KOPT-K1 (cell line): Measurements from ENCODE around the gene SPO11.

ENCODE experiments used
- H3K27ac ChIP-seq: fragments of 200-600 bp; sonication (generic); 2 replicates; pipeline ENCODE4 v1.5.1; 2016; ENCODE audit warnings: antibody characterized with exemption, mild to moderate bottlenecking, low read depth, low read length; ENCODE audit not compliant: poor library complexity, severe bottlenecking
- H3K36me3 ChIP-seq: fragments of 200-600 bp; sonication (generic); 2 replicates; pipeline ENCODE4 v1.5.1; 2017; ENCODE audit warnings: antibody characterized with exemption, mild to moderate bottlenecking, low read length, moderate library complexity; ENCODE audit not compliant: insufficient read depth
- H3K9me3 ChIP-seq: fragments of 200-600 bp; sonication (generic); 2 replicates; pipeline ENCODE4 v1.5.1; 2017; ENCODE audit warnings: antibody characterized with exemption, low read length, mild to moderate bottlenecking; ENCODE audit not compliant: insufficient read depth, poor library complexity, severe bottlenecking

The SPO11 gene

GRCh38 chr20:57294550-57294949 is 35.1 kb upstream of the SPO11 start:
- Histone ChIP-seq H3K27ac (no peak overlapping the region), H3K36me3 (no peaks in the 10 kb centered on the region), H3K9me3 (no peaks in the 10 kb centered on the region)

- Histone ChIP-seq H3K27ac (no peak overlapping the region), H3K9me3 (no peaks in the 10 kb centered on the region), H3K36me3 (no peaks in the 10 kb centered on the region)
These were observed 31.1 kb upstream of the SPO11 start for GRCh38 chr20:57298457-57298856.

DNA sequence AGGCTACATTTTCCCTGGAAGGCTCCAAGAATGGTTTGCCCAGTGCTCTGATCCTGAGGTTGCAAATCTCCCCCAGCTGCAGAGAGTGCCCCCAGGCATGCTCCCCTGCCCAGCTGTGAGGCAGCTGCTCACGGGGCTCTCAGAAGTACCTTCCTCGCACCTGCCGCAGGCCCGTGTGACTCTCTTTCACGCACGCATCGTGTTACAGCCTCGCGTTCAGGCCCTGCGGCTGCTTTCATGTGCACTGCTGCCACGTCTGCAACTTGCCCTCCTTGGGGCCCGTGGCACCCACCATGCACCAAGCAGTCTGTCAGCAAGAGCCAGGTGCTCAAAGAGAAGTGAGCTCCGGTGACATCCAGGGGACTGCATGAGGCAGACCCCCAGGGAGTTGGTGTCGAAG is 28.6 kb upstream of the SPO11 start:
- Histone ChIP-seq H3K36me3 (no peaks in the 10 kb centered on the region), H3K9me3 (no peaks in the 10 kb centered on the region), H3K27ac (no peak overlapping the region)

DNA sequence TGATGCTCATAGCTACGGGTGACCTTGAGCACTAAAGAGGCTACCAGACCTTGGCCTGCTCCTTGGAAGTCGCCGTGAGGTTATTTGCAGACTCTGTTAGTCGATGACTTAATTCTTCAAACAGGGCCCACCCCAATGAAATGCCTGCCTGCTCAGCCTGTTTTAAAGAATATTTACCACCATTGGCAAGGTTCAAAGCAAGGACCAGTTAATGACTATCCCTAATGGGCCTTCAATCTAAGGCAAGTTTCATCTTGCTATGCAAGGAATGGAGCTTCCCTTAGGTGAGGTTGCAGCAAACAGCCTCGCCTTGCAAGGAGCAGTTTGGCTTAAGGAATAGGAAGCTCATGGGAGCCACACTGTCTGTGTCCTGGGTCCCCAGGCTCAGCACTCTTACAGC is 22.9 kb upstream of the SPO11 start:
- Histone ChIP-seq H3K36me3 (no peaks in the 10 kb centered on the region), H3K9me3 (no peaks in the 10 kb centered on the region), H3K27ac (no peak overlapping the region)

- H3K36me3 ChIP-seq, result no peaks in the 10 kb centered on the region
- no peaks in the 10 kb centered on the region for H3K9me3 ChIP-seq
- no peak overlapping the region for H3K27ac ChIP-seq
These were observed 20.9 kb upstream of the SPO11 start for GRCh38 chr20:57308451-57309271.

DNA sequence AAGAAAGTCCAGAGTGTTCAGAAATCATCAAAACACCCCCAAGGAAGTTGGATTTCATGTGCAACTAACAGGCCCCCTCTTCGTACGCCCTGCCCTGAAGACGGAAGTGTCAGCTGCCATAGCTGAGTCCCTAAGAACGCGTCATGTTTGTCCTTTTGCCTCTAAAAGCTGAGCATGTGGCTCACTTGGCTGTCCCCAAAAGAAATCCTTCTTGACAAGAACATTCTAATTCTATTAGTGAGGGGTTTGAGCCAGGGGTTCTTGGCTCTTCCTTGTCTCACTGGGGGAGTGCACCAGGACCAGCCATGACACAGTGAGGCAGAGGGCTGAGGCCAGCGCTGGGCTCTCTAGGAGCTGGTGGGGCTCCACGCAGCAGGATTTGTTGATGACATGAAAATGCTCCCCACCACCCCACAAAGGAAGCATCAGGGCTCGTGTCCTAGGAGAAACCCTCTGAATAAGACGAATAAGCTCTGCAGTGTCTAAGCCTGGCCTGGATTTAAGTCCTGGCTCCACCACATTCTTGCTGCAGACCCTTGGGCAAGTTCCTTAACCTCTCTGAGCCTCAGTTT is 20.0 kb upstream of the SPO11 start:
- H3K27ac ChIP-seq, result no peak overlapping the region

DNA sequence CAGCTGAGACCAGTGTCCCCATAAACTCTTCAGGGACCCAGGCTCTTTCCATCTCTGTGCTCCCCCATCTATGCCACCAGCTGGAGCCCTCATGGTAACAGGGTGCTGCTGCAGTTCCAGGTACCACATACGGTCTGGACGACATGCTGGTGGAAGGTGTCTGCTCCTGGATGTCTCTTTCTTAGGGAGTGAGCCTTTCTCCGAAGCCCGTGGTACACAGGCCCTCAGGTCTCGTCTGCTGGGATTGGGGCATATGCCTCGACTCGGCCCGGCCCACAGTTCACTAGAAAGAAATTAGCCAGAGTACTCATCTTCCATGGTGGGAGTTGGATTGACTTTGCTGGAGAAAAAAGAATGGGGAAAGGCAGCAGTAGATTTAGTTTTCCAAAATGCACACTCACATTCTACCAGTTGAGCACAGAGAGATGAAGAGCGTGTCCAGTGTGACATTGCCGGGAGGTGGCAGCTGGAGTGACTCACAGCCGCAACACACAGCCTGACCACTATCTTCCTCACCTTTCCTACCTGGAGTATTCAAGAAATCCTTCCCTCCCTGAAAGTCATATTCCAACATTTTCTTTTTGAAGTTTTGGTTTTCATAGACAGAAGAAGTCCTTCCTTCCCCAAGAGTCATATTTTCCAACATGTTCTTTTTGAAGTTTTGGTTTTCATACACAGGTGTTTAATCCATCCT is 18.6 kb upstream of the SPO11 start:
- no peaks in the 10 kb centered on the region for H3K9me3 ChIP-seq
- no peak overlapping the region for H3K27ac ChIP-seq
- no peaks in the 10 kb centered on the region for H3K36me3 ChIP-seq

More for the DNA sequence above, 20.0 kb upstream of the SPO11 start:
- Histone ChIP-seq H3K36me3 (no peaks in the 10 kb centered on the region), H3K9me3 (no peaks in the 10 kb centered on the region)

DNA sequence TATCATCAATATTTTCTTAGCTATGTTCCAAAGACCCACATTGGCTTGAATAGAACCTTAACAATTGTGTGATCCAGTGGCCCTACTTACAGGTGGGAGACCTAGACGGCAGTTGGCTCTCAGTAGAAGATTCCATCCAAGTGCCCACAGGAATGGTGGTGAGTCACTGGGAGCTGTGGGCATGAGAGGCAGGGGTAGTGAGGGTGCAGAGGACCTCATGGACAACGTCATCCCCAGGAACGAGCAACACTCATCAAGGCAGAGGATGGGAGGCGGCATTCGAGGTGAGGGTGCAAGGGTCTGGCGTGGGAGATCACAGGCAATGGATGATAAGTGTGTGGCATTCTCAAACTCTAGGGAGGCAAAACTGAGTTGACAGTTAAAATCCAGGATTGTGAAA is 17.5 kb upstream of the SPO11 start:
- H3K36me3 ChIP-seq, result no peaks in the 10 kb centered on the region
- H3K9me3 ChIP-seq, result no peaks in the 10 kb centered on the region
- H3K27ac ChIP-seq, result no peak overlapping the region

DNA sequence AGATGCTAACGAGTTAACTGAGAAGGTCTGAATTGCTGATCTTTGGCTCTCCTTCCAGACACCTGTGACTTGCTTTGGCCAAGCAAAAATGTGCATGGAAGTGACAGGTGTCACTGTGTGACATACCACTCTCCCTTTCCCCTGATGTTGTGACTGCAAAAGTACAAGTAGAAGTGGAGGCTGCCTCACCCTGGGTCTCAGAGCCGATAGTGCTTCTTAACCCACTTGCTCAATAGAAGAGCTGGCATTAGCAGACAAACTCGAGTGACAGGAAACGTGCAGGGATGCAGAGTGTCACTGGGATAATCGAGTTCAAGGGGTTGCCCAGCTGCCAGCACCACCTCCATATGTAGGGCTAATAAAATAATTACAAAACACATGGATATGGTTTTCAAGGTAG is 16.4 kb upstream of the SPO11 start:
- no peaks in the 10 kb centered on the region for H3K36me3 ChIP-seq
- H3K27ac ChIP-seq, result no peak overlapping the region
- no peaks in the 10 kb centered on the region for H3K9me3 ChIP-seq

GRCh38 chr20:57313951-57314350 is 15.7 kb upstream of the SPO11 start:
- H3K27ac ChIP-seq, result no peak overlapping the region
- no peaks in the 10 kb centered on the region for H3K9me3 ChIP-seq
- no peaks in the 10 kb centered on the region for H3K36me3 ChIP-seq

- Histone ChIP-seq H3K36me3 (no peaks in the 10 kb centered on the region), H3K9me3 (no peaks in the 10 kb centered on the region), H3K27ac (no peak overlapping the region)
These were observed 14.3 kb upstream of the SPO11 start for GRCh38 chr20:57315083-57315975.

DNA sequence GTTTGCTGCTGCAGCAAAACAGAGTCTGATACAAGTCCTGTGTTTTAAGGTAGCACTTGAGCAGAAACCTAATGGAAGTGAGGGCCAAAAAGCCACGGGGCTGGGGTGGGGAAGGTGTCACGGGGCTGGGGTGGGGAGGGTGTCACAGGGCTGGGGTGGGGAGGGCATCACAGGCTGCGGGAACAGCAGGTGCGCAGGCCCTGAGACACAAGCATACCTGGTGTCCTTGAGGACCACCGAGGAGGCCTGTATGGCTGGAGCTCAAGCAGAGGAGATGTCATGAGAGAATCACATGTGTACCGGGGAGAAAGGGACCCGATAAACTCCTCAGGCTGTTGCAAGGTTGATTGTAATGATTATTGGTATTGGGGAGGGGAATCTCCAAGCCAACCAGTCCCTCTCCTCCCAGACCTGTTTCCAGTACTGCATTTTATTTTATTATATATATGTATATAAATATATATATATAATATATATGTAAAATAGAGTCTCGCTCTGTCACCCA is 13.6 kb upstream of the SPO11 start:
- Histone ChIP-seq H3K36me3 (no peaks in the 10 kb centered on the region), H3K27ac (no peak overlapping the region), H3K9me3 (no peaks in the 10 kb centered on the region)

DNA sequence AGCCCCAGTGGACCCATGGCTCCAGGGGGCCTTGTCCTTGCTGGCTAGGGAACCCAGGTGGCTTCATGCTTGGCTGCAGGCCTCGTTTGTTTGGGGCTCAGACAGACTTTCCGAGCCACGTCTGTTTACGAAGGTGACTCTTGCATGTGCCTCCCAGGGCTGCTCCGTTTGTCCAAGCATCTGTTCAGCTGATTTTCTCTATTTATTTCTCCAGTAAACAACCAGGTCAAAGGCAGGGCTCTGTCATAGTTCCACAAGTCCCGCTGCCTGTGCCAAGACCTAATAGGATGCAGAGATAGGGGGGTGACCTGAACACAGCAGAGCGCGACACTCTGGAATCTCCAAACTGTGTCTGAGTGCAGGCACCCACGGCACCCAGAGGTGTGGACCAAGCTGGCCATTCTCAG is 12.8 kb upstream of the SPO11 start:
- Histone ChIP-seq H3K27ac (no peak overlapping the region), H3K9me3 (no peaks in the 10 kb centered on the region), H3K36me3 (no peaks in the 10 kb centered on the region)

GRCh38 chr20:57317316-57317788 is 12.3 kb upstream of the SPO11 start:
- Histone ChIP-seq H3K27ac (no peak overlapping the region), H3K36me3 (no peaks in the 10 kb centered on the region), H3K9me3 (no peaks in the 10 kb centered on the region)
